ENCODE results near the gene GFPT1.
"Not testable (repeated sequence)": the region's sequence is repeated elsewhere in the genome, so short reads cannot be mapped to it uniquely, and the experiment has no call there.

GFPT1 gene

GRCh38 chr2:69375494-69376353, 11.3 kb downstream of the GFPT1 start:
- Mint-ChIP-seq H3K9me3 (no peaks in the 10 kb centered on the region), H3K4me1 (ENCODE audit: low read depth) (peaks cover 18% of the 10 kb centered on the region), H3K27ac (no peak overlapping the region), H3K27me3 (ENCODE audit: low read depth) (no peaks in the 10 kb centered on the region), H3K4me3 (no peak overlapping the region), H3K36me3 (ENCODE audit: low read depth) (peaks cover 23% of the 10 kb centered on the region)
- DNase-seq (ENCODE audit: low spot score): no peak

- H3K9me3 Mint-ChIP-seq: no peaks in the 10 kb centered on the region
- peaks cover 10% of the 10 kb centered on the region for H3K4me1 Mint-ChIP-seq (ENCODE audit: low read depth)
- peaks cover 41% of the 10 kb centered on the region for H3K36me3 Mint-ChIP-seq (ENCODE audit: low read depth)
- DNase-seq (ENCODE audit: low spot score): no peak
- no peak overlapping the region for H3K4me3 Mint-ChIP-seq
- no peaks in the 10 kb centered on the region for H3K27me3 Mint-ChIP-seq (ENCODE audit: low read depth)
- peak overlapping the region; percentile 24 for H3K27ac Mint-ChIP-seq
These were observed 14.3 kb downstream of the GFPT1 start for GRCh38 chr2:69372767-69373166.

GRCh38 chr2:69369802-69370201, 17.2 kb downstream of the GFPT1 start:
- DNase-seq (ENCODE audit: low spot score): no peak
- no peak overlapping the region for H3K27ac Mint-ChIP-seq
- H3K27me3 Mint-ChIP-seq (ENCODE audit: low read depth): no peaks in the 10 kb centered on the region
- H3K9me3 Mint-ChIP-seq: no peaks in the 10 kb centered on the region
- no peak overlapping the region for H3K4me3 Mint-ChIP-seq
- H3K4me1 Mint-ChIP-seq (ENCODE audit: low read depth): no peaks in the 10 kb centered on the region
- peaks cover 54% of the 10 kb centered on the region for H3K36me3 Mint-ChIP-seq (ENCODE audit: low read depth)

- Mint-ChIP-seq H3K36me3 (ENCODE audit: low read depth) (peaks cover 55% of the 10 kb centered on the region), H3K27me3 (ENCODE audit: low read depth) (no peaks in the 10 kb centered on the region), H3K4me3 (no peak overlapping the region), H3K27ac (no peak overlapping the region), H3K4me1 (ENCODE audit: low read depth) (no peaks in the 10 kb centered on the region), H3K9me3 (no peaks in the 10 kb centered on the region)
- DNase-seq (ENCODE audit: low spot score): no peak
These were observed 18.4 kb downstream of the GFPT1 start for GRCh38 chr2:69368588-69368987.

- Mint-ChIP-seq H3K27ac (no peak overlapping the region), H3K36me3 (ENCODE audit: low read depth) (peaks cover 48% of the 10 kb centered on the region)
These were observed 27.7 kb downstream of the GFPT1 start for GRCh38 chr2:69359371-69359770.

GRCh38 chr2:69358914-69359313, 28.1 kb downstream of the GFPT1 start:
- no peak for DNase-seq (ENCODE audit: low spot score)
- H3K27ac Mint-ChIP-seq: no peak overlapping the region
- no peaks in the 10 kb centered on the region for H3K9me3 Mint-ChIP-seq
- H3K4me1 Mint-ChIP-seq (ENCODE audit: low read depth): peaks cover 8% of the 10 kb centered on the region
- no peaks in the 10 kb centered on the region for H3K27me3 Mint-ChIP-seq (ENCODE audit: low read depth)
- H3K36me3 Mint-ChIP-seq (ENCODE audit: low read depth): peaks cover 51% of the 10 kb centered on the region
- no peak overlapping the region for H3K4me3 Mint-ChIP-seq

More at GRCh38 chr2:69359371-69359770, 27.7 kb downstream of the GFPT1 start:
- no peaks in the 10 kb centered on the region for H3K9me3 Mint-ChIP-seq
- H3K4me3 Mint-ChIP-seq: no peak overlapping the region
- H3K27me3 Mint-ChIP-seq (ENCODE audit: low read depth): no peaks in the 10 kb centered on the region
- H3K4me1 Mint-ChIP-seq (ENCODE audit: low read depth): peaks cover 8% of the 10 kb centered on the region
- no peak for DNase-seq (ENCODE audit: low spot score)

GRCh38 chr2:69356471-69356870, 30.6 kb downstream of the GFPT1 start:
- H3K36me3 Mint-ChIP-seq (ENCODE audit: low read depth): peaks cover 42% of the 10 kb centered on the region

GRCh38 chr2:69354976-69355375, 32.1 kb downstream of the GFPT1 start:
- H3K27ac Mint-ChIP-seq; DNase-seq (ENCODE audit: low spot score); H3K27me3 Mint-ChIP-seq (ENCODE audit: low read depth); H3K9me3 Mint-ChIP-seq; H3K4me1 Mint-ChIP-seq (ENCODE audit: low read depth); H3K4me3 Mint-ChIP-seq: not testable (repeated sequence)
- H3K36me3 Mint-ChIP-seq (ENCODE audit: low read depth): peaks cover 39% of the 10 kb centered on the region

More at GRCh38 chr2:69356471-69356870, 30.6 kb downstream of the GFPT1 start:
- H3K4me3 Mint-ChIP-seq: no peak overlapping the region
- no peaks in the 10 kb centered on the region for H3K9me3 Mint-ChIP-seq
- H3K4me1 Mint-ChIP-seq (ENCODE audit: low read depth): peaks cover 8% of the 10 kb centered on the region
- DNase-seq (ENCODE audit: low spot score): no peak
- no peaks in the 10 kb centered on the region for H3K27me3 Mint-ChIP-seq (ENCODE audit: low read depth)
- H3K27ac Mint-ChIP-seq: no peak overlapping the region

- H3K4me3 Mint-ChIP-seq: no peak overlapping the region
- peaks cover 50% of the 10 kb centered on the region for H3K36me3 Mint-ChIP-seq (ENCODE audit: low read depth)
- H3K4me1 Mint-ChIP-seq (ENCODE audit: low read depth): no peaks in the 10 kb centered on the region
- H3K9me3 Mint-ChIP-seq: no peaks in the 10 kb centered on the region
- no peaks in the 10 kb centered on the region for H3K27me3 Mint-ChIP-seq (ENCODE audit: low read depth)
- no peak for DNase-seq (ENCODE audit: low spot score)
- H3K27ac Mint-ChIP-seq: no peak overlapping the region
These were observed 33.7 kb downstream of the GFPT1 start for GRCh38 chr2:69353360-69353759.

GRCh38 chr2:69348781-69349180, 38.2 kb downstream of the GFPT1 start:
- H3K27me3 Mint-ChIP-seq (ENCODE audit: low read depth): no peaks in the 10 kb centered on the region
- no peak overlapping the region for H3K4me3 Mint-ChIP-seq
- H3K9me3 Mint-ChIP-seq: no peaks in the 10 kb centered on the region
- H3K27ac Mint-ChIP-seq: no peak overlapping the region
- DNase-seq (ENCODE audit: low spot score): no peak
- peaks cover 46% of the 10 kb centered on the region for H3K36me3 Mint-ChIP-seq (ENCODE audit: low read depth)
- peaks cover 3% of the 10 kb centered on the region for H3K4me1 Mint-ChIP-seq (ENCODE audit: low read depth)

- H3K27me3 Mint-ChIP-seq (ENCODE audit: low read depth): no peaks in the 10 kb centered on the region
- H3K36me3 Mint-ChIP-seq (ENCODE audit: low read depth): peaks cover 58% of the 10 kb centered on the region
- H3K4me1 Mint-ChIP-seq (ENCODE audit: low read depth): peaks cover 3% of the 10 kb centered on the region
- H3K9me3 Mint-ChIP-seq: no peaks in the 10 kb centered on the region
- no peak overlapping the region for H3K27ac Mint-ChIP-seq
- DNase-seq (ENCODE audit: low spot score): peak; percentile 13
- no peak overlapping the region for H3K4me3 Mint-ChIP-seq
These were observed 41.6 kb downstream of the GFPT1 start for GRCh38 chr2:69345434-69345833.

- H3K27ac Mint-ChIP-seq: no peak overlapping the region
These were observed 42.7 kb downstream of the GFPT1 start for GRCh38 chr2:69344305-69344704.

GRCh38 chr2:69340101-69340775, 46.8 kb downstream of the GFPT1 start:
- Mint-ChIP-seq H3K9me3 (no peaks in the 10 kb centered on the region), H3K27ac (no peak overlapping the region), H3K4me3 (no peak overlapping the region), H3K27me3 (ENCODE audit: low read depth) (no peaks in the 10 kb centered on the region), H3K36me3 (ENCODE audit: low read depth) (peaks cover 56% of the 10 kb centered on the region), H3K4me1 (ENCODE audit: low read depth) (no peaks in the 10 kb centered on the region)
- DNase-seq (ENCODE audit: low spot score): no peak

More at GRCh38 chr2:69344305-69344704, 42.7 kb downstream of the GFPT1 start:
- H3K36me3 Mint-ChIP-seq (ENCODE audit: low read depth): peaks cover 53% of the 10 kb centered on the region
- no peak for DNase-seq (ENCODE audit: low spot score)
- no peak overlapping the region for H3K4me3 Mint-ChIP-seq
- no peaks in the 10 kb centered on the region for H3K27me3 Mint-ChIP-seq (ENCODE audit: low read depth)
- H3K9me3 Mint-ChIP-seq: no peaks in the 10 kb centered on the region
- H3K4me1 Mint-ChIP-seq (ENCODE audit: low read depth): peaks cover 3% of the 10 kb centered on the region

GRCh38 chr2:69335311-69335710, 51.7 kb downstream of the GFPT1 start:
- DNase-seq (ENCODE audit: low spot score): no peak
- Mint-ChIP-seq H3K27me3 (ENCODE audit: low read depth) (no peaks in the 10 kb centered on the region), H3K27ac (no peak overlapping the region), H3K9me3 (no peaks in the 10 kb centered on the region), H3K4me3 (no peak overlapping the region), H3K4me1 (ENCODE audit: low read depth) (no peaks in the 10 kb centered on the region), H3K36me3 (ENCODE audit: low read depth) (peaks cover 49% of the 10 kb centered on the region)

Measured in T-helper 2 cell treated with Interferon-gamma antibody and Interleukin-4, amounts not matched to agents 5 μg/mL and 100 μg/mL, for 36 hours (primary cell).